OCI-LY1 (cell line): ENCODE data around the gene DTNB.

Experiments
- H2AFZ ChIP-seq: fragments of 200-600 bp; sonication (generic), shearing (Covaris generic); 2 replicates; pipeline ENCODE4 v1.6.0; 2014; ENCODE audit warnings: antibody characterized with exemption, mild to moderate bottlenecking, low read length
- H3F3A ChIP-seq: fragments of 200-600 bp; sonication (generic), shearing (Covaris generic); 2 replicates; pipeline ENCODE4 v1.6.0; 2014; ENCODE audit warnings: mild to moderate bottlenecking, antibody characterized with exemption, low read length, moderate library complexity; ENCODE audit not compliant: insufficient read depth
- H3K27ac ChIP-seq: fragments of 200-600 bp; sonication (generic); 2 replicates; pipeline ENCODE4 v1.5.1; 2014; ENCODE audit warnings: low read length, mixed run types, mild to moderate bottlenecking, low read depth; ENCODE audit not compliant: poor library complexity, severe bottlenecking
- H3K27me3 ChIP-seq: fragments of 200-600 bp; sonication (generic); 2 replicates; pipeline ENCODE4 v1.6.0; 2014; ENCODE audit warnings: antibody characterized with exemption, mild to moderate bottlenecking, low read length, moderate library complexity; ENCODE audit not compliant: insufficient read depth
- H3K36me3 ChIP-seq: fragments of 200-600 bp; sonication (generic); 2 replicates; pipeline ENCODE4 v1.6.1; 2014; ENCODE audit warnings: mild to moderate bottlenecking, antibody characterized with exemption, low read length, moderate library complexity, mixed read lengths; ENCODE audit not compliant: insufficient read depth
- H3K4me1 ChIP-seq: fragments of 200-600 bp; sonication (generic); 2 replicates; pipeline ENCODE4 v1.5.1; 2014; ENCODE audit warnings: mild to moderate bottlenecking, low read length, moderate library complexity; ENCODE audit not compliant: insufficient read depth, severe bottlenecking
- H3K4me2 ChIP-seq: fragments of 200-600 bp; sonication (generic), shearing (Covaris generic); 2 replicates; pipeline ENCODE4 v1.6.1; 2014; ENCODE audit warnings: low read length
- H3K4me3 ChIP-seq: fragments of 200-600 bp; sonication (generic); 2 replicates; pipeline ENCODE4 v1.5.1; 2014; ENCODE audit warnings: low read length, low read depth, mild to moderate bottlenecking, mixed read lengths; ENCODE audit not compliant: poor library complexity, severe bottlenecking
- H3K79me2 ChIP-seq: fragments of 200-600 bp; shearing (Covaris generic); 2 replicates; pipeline ENCODE4 v1.6.1; 2016; ENCODE audit warnings: mixed run types, low read length, mixed read lengths; ENCODE audit not compliant: insufficient read depth
- H3K9ac ChIP-seq: fragments of 200-600 bp; sonication (generic), shearing (Covaris generic); 2 replicates; pipeline ENCODE4 v1.6.1; 2014; ENCODE audit warnings: mild to moderate bottlenecking, low read length, mixed read lengths
- H3K9me2 ChIP-seq: fragments of 200-600 bp; sonication (generic), shearing (Covaris generic); 2 replicates; pipeline ENCODE4 v1.6.1; 2014; ENCODE audit warnings: low read depth, mild to moderate bottlenecking, low read length, mixed read lengths
- H3K9me3 ChIP-seq: fragments of 200-600 bp; shearing (Covaris generic); 2 replicates; pipeline ENCODE4 v1.6.1; 2014; ENCODE audit warnings: low read length, mixed read lengths
- H4K20me1 ChIP-seq: fragments of 200-600 bp; sonication (generic), shearing (Covaris generic); 2 replicates; pipeline ENCODE4 v1.6.0; 2016; ENCODE audit warnings: mild to moderate bottlenecking, low read length; ENCODE audit not compliant: insufficient read depth
- CTCF ChIP-seq: fragments of 200-600 bp; sonication (generic), shearing (Covaris generic); IDR thresholded peaks from 2 replicates; pipeline ENCODE4 v1.5.1; 2017; ENCODE audit warnings: mild to moderate bottlenecking, antibody characterized with exemption, low read length, moderate library complexity, mixed read lengths
- EZH2 ChIP-seq: fragments of 200-600 bp; sonication (generic), shearing (Covaris generic); IDR thresholded peaks from 2 replicates; pipeline ENCODE4 v1.8.0; 2017; ENCODE audit warnings: borderline replicate concordance, mixed run types, mild to moderate bottlenecking, antibody characterized with exemption, low read length, moderate library complexity, mixed read lengths

Gene DTNB

DNA sequence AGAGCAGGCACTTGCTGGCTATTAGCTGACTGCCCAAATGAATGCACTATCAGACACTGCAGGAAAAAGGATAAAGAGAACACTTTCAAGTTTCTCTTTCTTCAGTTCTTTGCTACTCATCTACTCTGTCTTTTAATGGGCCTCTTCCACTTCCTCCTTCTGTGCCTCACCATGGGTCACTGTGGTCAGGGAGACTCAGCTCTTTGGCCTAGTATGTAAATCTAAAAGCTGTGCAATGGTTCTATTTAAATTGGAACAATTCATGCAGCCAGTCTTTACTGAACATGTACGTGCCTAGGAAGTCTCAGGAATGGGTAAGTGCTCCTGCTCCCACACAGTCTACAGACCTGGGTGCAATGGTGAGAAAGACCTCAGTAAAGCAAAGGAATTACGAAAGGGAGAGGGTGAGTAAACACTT lies 252.5 kb downstream of the DTNB start:
- TF ChIP-seq CTCF (no peak), EZH2 (no peak)
- H3K27me3 ChIP-seq: no peaks in the 10 kb centered on the region; the same call in 1 of the 2 replicates
- no peaks in the 10 kb centered on the region for H3K9me3 ChIP-seq
- H3K36me3 ChIP-seq: no peaks in the 10 kb centered on the region
- peak overlapping the region; percentile 13 for H3K4me3 ChIP-seq
- H3K4me2 ChIP-seq: peak overlapping the region; percentile 47
- H3K79me2 ChIP-seq: no peaks in the 10 kb centered on the region
- peak overlapping the region; percentile 87 for H3K27ac ChIP-seq
- no peaks in the 10 kb centered on the region for H3K9me2 ChIP-seq
- H3K9ac ChIP-seq: no peak overlapping the region
- H3K4me1 ChIP-seq: peaks cover 50% of the 10 kb centered on the region
- no peaks in the 10 kb centered on the region for H4K20me1 ChIP-seq
- no peak overlapping the region for H2AFZ ChIP-seq
- peaks cover 11% of the 10 kb centered on the region for H3F3A ChIP-seq

DNA sequence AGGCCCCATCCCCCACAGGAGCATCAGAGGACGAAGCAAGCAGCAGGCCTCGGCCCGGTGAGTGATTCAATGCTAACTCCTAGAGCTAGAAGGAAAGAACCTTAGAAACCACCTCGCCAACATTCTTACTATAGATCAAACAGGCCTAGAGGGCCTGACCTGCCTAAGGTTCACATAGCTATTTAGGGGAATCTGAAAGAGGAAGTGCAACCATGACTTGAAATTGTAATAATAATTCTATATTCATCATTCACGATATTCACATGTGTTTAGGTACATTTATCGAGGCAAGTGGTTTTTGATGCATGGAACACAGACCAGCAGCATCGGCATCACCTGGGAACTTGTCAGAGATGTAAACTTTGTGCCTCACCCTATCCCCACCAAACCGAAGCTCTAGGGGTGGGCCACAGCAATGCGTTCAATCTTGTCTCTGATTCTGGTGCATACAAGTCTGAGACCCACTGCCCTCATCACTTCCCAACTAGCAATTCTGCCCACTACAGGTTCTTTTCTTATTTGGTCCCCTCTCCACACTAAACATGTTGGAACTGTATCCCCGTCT lies 253.6 kb downstream of the DTNB start:
- H3F3A ChIP-seq: peaks cover 11% of the 10 kb centered on the region
- H3K9me2 ChIP-seq: no peaks in the 10 kb centered on the region
- no peak for TF ChIP-seq CTCF
- H3K27me3 ChIP-seq: no peaks in the 10 kb centered on the region; the same call in 1 of the 2 replicates
- peaks cover 50% of the 10 kb centered on the region for H3K4me1 ChIP-seq
- no peaks in the 10 kb centered on the region for H3K9me3 ChIP-seq
- H3K9ac ChIP-seq: no peak overlapping the region
- H3K79me2 ChIP-seq: no peaks in the 10 kb centered on the region
- no peak overlapping the region for H2AFZ ChIP-seq
- H3K4me2 ChIP-seq: peak overlapping the region; percentile 51
- no peaks in the 10 kb centered on the region; the same call in 1 of the 2 replicates for H3K36me3 ChIP-seq
- no peak overlapping the region for H3K4me3 ChIP-seq
- peak overlapping the region; percentile 87 for H3K27ac ChIP-seq
- no peaks in the 10 kb centered on the region for H4K20me1 ChIP-seq

DNA sequence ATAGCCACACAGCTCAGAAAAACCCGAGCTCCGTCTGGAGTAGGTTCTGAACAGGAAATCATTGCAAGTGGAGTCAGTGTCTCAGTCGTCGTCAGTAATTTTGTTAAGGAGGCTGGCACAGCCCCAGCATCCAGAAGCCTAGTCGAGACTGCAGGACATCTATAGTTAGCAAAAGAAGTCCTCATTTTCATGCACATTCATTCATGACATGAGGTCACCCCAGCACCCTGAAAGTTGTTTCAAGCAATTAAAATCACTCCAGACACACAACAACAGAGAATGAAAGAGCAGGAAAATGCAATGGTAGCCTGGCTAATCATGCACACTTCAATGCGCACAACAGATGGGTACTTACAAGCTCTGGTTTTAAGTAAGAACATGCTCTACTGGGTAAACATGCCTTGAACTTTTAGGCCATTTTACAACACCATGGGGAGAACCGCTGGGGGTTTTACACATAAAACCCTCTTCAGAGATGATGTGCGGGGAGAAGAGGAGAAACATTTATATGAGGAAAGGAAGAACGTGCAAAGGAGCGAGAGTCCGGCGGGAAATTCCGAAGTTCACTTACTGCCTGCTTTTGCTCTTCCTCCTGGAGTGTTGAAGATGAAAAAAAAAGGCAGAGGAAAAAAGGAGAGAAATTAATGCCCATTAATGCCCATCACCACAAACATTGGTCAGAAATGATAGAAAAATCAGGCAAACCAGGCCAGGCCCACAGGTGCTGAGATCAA lies 254.3 kb downstream of the DTNB start:
- no peaks in the 10 kb centered on the region for H3K79me2 ChIP-seq
- no peak for TF ChIP-seq EZH2
- TF ChIP-seq CTCF: no peak
- no peaks in the 10 kb centered on the region; the same call in 1 of the 2 replicates for H3K27me3 ChIP-seq
- no peaks in the 10 kb centered on the region for H4K20me1 ChIP-seq
- no peaks in the 10 kb centered on the region for H3K9me3 ChIP-seq
- no peak overlapping the region for H2AFZ ChIP-seq
- H3K4me3 ChIP-seq: peak overlapping the region; percentile 23
- H3K27ac ChIP-seq: peak overlapping the region; percentile 87
- H3K9ac ChIP-seq: peak overlapping the region; percentile 12; the same call in 1 of the 2 replicates
- H3K4me2 ChIP-seq: peak overlapping the region; percentile 51
- H3K36me3 ChIP-seq: no peaks in the 10 kb centered on the region; the same call in 1 of the 2 replicates
- peaks cover 50% of the 10 kb centered on the region for H3K4me1 ChIP-seq
- peaks cover 11% of the 10 kb centered on the region for H3F3A ChIP-seq
- no peaks in the 10 kb centered on the region for H3K9me2 ChIP-seq
